Pulmonary artery endothelial cell (primary cell): Measurements from ENCODE around the gene WDR46. TPM values are rescaled to one million over a fixed set of nuclear protein-coding genes. Genes with fewer than 3 reads are reported as not detected.
"Not testable (repeated sequence)": the region's sequence is repeated elsewhere in the genome, so short reads cannot be mapped to it uniquely, and the experiment has no call there.

Source experiments
- DNase-seq: peaks from one replicate; pipeline ENCODE4 v3.0.0-alpha.2; 2011; ENCODE audit warnings: low read depth, low spot score
- total RNA-seq: library from RNA; depleted of rRNA; stranded (reverse); fragments of >200 nt; gene quantifications from 2 replicates; pipeline ENCODE4 v1.2.3, GENCODE V29; 2014

WDR46 gene
- total RNA-seq, 1 donor from 2014 or later, result 90.2 TPM

- DNase-seq, result no peak
Measured at GRCh38 chr6:33288141-33288920, 708 bp downstream of the WDR46 start.

GRCh38 chr6:33286946-33287914 lies 1.8 kb downstream of the WDR46 start:
- DNase-seq, result no peak

GRCh38 chr6:33285214-33285613 lies 3.8 kb downstream of the WDR46 start:
- not testable (repeated sequence) for DNase-seq

GRCh38 chr6:33280539-33280938 lies 8.5 kb downstream of the WDR46 start:
- no peak for DNase-seq

DNA sequence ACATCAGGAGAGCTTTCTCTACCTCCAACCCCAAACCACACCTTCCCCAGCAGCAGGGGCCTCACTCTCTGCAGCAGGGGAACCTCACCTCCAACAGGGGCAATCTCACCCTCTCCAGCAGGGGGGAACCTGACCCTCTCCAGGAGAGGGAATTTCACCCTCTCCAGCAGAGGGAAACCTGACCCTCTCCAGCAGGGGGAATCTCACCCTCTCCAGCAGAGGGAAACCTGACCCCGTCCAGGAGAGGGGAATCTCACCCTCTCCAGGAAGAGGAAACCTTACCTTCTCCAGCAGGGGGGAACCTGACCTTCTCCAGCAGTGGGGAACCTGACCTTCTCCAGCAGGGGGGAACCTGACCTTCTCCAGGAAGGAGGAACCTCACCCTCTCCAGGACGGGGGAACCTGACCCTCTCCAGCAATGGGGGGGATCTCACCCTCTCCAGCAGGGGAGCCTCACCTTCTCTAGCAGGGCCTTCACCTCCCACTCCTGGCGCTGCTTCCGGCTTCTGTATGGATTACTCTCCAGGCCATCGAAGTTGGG lies 9.0 kb downstream of the WDR46 start:
- no peak for DNase-seq

DNA sequence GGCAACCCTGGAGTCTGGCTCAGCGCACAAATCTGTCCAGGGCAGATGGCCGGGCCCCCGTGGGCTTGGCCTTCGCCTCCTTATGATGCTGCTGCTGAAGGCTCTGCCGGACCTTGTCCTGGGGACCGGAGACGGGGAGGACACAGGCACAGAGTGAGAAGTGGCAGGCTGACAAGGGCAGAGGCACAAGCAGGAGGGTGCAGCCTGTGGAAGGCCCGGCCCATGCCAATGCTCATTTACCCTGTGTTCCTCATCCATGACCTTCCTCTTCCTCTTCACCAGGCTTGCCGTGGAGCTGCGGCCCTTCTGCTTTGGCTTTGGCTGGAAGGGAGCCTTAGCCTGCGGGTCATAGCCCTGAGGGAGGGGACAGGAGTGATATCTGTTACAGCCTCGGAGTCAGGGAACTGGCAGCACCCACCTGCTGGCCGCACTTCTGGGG lies 9.8 kb downstream of the WDR46 start:
- no peak for DNase-seq

GRCh38 chr6:33278810-33279209 lies 10.2 kb downstream of the WDR46 start:
- no peak for DNase-seq

GRCh38 chr6:33278392-33278741 lies 10.7 kb downstream of the WDR46 start:
- no peak for DNase-seq

DNA sequence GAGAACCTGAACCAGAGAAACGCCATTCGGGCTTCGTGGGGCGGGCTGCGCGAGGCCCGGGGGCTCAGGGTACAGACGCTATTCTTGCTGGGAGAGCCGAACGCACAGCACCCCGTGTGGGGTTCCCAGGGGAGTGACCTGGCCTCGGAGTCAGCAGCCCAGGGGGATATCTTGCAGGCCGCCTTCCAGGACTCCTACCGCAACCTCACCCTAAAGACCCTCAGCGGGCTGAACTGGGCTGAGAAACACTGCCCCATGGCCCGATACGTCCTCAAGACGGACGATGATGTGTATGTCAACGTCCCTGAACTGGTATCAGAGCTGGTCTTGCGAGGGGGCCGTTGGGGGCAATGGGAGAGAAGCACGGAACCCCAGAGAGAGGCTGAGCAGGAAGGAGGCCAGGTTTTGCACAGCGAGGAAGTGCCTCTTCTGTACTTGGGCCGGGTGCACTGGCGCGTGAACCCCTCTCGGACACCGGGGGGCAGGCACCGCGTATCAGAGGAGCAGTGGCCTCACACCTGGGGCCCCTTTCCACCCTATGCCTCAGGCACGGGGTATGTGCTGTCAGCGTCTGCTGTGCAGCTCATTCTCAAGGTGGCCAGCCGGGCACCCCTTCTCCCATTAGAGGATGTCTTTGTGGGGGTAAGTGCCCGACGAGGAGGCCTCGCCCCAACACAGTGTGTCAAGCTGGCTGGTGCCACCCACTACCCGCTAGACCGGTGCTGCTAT lies 11.2 kb downstream of the WDR46 start:
- DNase-seq, result no peak

DNA sequence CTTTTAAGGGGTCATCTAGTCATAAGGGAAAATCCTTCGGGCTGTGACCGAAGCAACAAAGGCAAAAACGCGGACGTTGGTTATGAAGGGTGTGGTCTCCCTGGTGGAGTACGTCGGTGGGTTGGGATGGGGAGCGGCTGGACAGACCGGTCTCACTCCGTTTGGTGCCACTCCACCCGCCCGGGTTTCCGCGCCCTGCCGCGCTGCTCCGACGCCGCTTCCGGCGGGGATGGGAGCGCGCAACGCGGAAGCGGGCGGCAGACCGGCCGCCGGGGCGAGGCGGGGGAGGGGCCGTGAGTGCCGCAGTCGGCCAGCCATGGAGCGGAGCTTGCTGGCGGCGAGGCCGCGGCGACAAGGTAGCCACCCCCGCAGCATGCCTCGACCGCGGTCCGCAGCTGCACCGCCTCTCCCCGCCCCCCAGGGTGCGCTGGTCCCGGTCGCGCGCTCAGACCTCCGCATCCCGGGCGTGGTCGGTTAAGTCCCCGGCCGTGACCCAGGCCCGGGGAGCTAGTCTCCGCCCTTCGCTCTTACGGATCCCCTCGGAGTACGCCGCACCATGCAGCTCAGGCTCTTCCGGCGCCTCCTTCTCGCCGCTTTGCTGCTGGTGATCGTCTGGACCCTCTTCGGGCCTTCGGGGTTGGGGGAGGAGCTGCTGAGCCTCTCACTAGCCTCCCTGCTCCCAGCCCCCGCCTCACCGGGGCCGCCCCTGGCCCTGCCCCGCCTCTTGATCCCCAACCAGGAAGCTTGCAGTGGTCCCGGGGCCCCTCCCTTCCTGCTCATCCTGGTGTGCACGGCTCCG lies 12.0 kb downstream of the WDR46 start, which contains the start of gene B3GALT4:
TSS of gene B3GALT4 (plus strand) at position 260 of the 799 bp plus-strand sequence. CDS start at position 557, 297 bp downstream.
- no peak for DNase-seq

DNA sequence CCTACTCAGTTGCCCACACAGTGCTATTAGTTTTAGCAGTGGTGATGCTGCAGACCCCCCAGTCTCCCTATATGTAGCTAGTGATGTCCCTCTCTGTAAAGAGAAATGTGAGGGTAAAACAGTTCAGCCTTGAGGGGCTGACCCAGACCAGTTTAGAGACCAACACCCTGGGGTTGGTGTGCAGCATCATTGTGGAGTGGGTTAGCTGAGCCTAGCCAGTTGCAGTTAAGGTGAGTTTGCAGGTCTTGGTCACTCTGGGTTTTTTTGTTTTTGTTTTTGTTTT lies 12.5 kb downstream of the WDR46 start:
- no peak for DNase-seq

GRCh38 chr6:33275795-33276580 lies 13.1 kb downstream of the WDR46 start:
- DNase-seq, result not testable (repeated sequence)

GRCh38 chr6:33273924-33274902 lies 14.8 kb downstream of the WDR46 start:
- no peak for DNase-seq

- no peak for DNase-seq
Measured at GRCh38 chr6:33273129-33273923, 15.7 kb downstream of the WDR46 start.

DNA sequence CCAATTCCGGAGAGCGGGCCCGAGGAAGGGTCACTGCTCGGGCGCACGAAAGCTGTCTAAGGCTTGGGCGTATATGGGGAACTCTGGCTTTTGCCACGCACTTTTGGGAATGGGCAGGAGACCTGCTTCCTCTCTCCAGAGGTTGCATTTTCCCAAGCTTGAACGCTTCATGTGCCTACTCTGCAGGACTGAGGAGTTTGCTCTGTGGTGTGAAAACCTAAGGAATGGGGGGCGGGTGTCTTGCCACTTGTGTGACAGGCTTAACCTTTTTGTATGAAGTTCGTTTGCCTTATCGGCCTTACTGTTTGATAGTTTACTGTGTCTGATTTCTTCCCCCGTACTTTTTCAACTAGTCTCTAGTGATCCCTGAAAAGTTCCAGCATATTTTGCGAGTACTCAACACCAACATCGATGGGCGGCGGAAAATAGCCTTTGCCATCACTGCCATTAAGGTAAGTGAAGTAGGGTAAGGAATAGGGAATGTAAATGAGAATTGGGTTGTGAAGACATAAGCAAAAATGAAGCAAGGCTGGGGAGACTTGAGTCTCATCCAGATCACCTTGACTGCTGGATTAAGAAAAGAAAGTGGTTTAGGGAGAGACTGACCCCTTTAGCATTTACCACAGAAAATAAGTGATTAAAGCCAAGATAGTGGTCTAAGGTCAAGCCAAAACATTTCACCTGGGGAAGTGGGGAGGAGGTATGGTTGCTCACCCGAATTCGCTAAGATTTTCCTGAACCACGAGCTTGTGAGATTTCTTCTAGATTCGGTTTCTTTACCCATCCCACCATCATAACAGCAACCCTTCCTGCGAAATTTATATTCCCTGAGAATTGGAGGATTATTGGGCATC lies 16.5 kb downstream of the WDR46 start:
- DNase-seq, result no peak

GRCh38 chr6:33271468-33272274 lies 17.4 kb downstream of the WDR46 start, which contains the start of the genes RPS18 and VPS52:
RPS18 (plus strand) TSS chr6:33272075; CDS start chr6:33272120, 45 bp downstream.
VPS52 (minus strand) TSS chr6:33271876; CDS start chr6:33271675, 201 bp downstream.
- peak; percentile 99 for DNase-seq
